HL-60 (cell line): Measurements from ENCODE around the gene BANP.

ENCODE experiments used
- DNase-seq, 2 experiments: peaks; one replicate each; pipeline ENCODE4 v3.0.0-alpha.2; 2010 to 2020; ENCODE audit warnings: low read depth in 1 of 2, low spot score in 1 of 2
- H3K27ac ChIP-seq: fragments of 250-450 bp; sonication (Bioruptor Pico); replicated peaks from 2 replicates; pipeline ENCODE4 v1.5.1; 2020; ENCODE audit warnings: mild to moderate bottlenecking, moderate library complexity
- H3K27me3 ChIP-seq: fragments of 250-450 bp; sonication (Bioruptor Pico); 2 replicates; pipeline ENCODE4 v1.5.1; 2021; ENCODE audit warnings: mild to moderate bottlenecking, moderate library complexity; ENCODE audit not compliant: insufficient read depth, poor library complexity, severe bottlenecking
- H3K4me3 ChIP-seq: replicated peaks from 2 replicates; pipeline ENCODE4 v1.5.1; 2011; ENCODE audit warnings: mild to moderate bottlenecking, control low read depth, low read length; ENCODE audit not compliant: insufficient read depth
- CTCF ChIP-seq: IDR thresholded peaks from one replicate; pipeline ENCODE4 v1.5.1; 2011; ENCODE audit warnings: low read length, control low read depth, inconsistent platforms; ENCODE audit not compliant: insufficient read depth
- GABPA ChIP-seq: IDR thresholded peaks from 2 replicates; pipeline ENCODE4 v1.6.1; 2012; ENCODE audit warnings: low read depth
- POLR2AphosphoS5 ChIP-seq: IDR thresholded peaks from 2 replicates; pipeline ENCODE4 v1.6.1; 2012; ENCODE audit warnings: low read depth
- REST ChIP-seq: IDR thresholded peaks from 2 replicates; pipeline ENCODE4 v1.6.1; 2012; ENCODE audit warnings: low read depth; ENCODE audit not compliant: insufficient replicate concordance
- SPI1 ChIP-seq: IDR thresholded peaks from 2 replicates; pipeline ENCODE4 v1.6.1; 2012; ENCODE audit warnings: low read depth, mild to moderate bottlenecking, borderline replicate concordance

Gene BANP

DNA sequence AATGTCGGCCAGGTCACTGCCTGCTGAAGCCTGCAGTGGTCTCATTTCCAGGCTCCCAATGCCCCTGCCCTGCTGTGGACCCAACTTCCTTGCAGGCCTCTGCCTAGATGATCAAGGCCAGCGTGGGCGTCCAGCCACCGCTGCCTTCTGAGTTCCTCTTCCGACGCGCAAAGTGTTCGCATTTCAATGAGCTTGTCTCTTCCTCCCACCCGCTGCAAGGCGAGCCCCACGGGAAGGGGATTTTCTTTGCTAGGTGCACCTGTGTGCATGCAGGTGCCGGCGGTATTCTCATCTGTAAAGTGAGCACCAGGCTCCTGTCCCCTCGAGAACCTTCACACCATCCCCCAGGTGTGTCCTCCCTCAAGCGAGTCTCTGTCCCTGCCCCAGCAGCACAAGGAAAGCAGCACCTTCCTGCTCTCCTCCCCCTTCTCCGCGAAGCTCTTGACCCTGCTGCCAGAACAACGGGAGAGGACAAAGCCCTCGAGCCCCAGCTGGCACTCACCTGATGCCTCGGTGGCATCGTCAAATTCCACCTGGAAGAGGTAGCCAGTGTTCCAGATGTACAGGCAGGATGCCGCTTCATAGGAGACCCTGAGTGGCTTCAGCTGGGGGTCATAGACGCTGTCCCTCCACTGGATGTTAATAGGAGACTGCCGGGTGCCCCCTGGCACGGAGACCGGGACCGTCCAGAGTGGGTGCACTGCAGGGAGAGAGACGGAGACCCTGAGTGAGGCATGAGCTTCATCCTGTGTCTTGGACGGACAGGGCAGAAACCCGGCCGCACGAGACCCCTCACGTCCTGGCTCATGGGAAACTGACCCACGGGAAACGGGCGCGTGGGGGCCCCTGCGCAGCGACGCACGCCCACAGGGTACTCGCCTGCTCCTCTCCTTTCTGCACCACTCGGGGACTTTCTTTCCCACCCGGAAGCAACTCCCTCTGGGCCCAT lies 24.7 kb upstream of the BANP start:
- no peak for DNase-seq
- Histone ChIP-seq H3K27me3 (no peaks in the 10 kb centered on the region), H3K27ac (no peak overlapping the region), H3K4me3 (no peak overlapping the region)
- TF ChIP-seq CTCF (no peak), REST (no peak), POLR2AphosphoS5 (no peak), GABPA (no peak), SPI1 (no peak)

GRCh38 chr16:87927195-87927562 lies 24.1 kb upstream of the BANP start:
- H3K4me3 ChIP-seq, result no peak overlapping the region
- no peak overlapping the region for H3K27ac ChIP-seq
- no peaks in the 10 kb centered on the region for H3K27me3 ChIP-seq
- no peak for DNase-seq
- TF ChIP-seq SPI1 (no peak), CTCF (no peak), POLR2AphosphoS5 (no peak), REST (no peak), GABPA (no peak)

DNA sequence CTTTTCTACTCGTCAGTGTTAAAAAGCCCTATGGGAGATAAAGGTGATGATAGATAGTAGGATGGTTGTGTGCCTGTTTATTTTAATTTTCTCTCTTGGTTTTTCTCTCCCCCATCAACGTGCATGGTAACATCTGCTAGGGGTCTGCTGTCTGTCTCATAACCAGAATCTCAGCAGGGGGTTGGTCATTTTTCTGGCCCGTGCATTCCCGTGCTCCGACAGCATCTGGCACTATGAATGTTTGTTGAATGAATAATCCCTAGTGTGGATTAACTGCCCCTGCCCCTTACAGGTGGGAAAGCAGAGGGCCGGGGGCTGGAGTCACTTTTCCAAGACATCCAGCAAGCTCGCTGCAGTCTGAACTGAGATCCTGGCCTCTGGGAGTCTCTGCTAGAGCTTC lies 21.2 kb upstream of the BANP start:
- TF ChIP-seq REST, result no peak
- TF ChIP-seq CTCF, result no peak
- TF ChIP-seq GABPA, result no peak
- TF ChIP-seq POLR2AphosphoS5, result no peak
- TF ChIP-seq SPI1, result no peak
- H3K27ac ChIP-seq, result no peak overlapping the region
- no peak overlapping the region for H3K4me3 ChIP-seq
- no peaks in the 10 kb centered on the region for H3K27me3 ChIP-seq
- no peak for DNase-seq
